Measurements from ENCODE around the gene DKK3. TPM values are rescaled to one million over a fixed set of nuclear protein-coding genes. Genes with fewer than 3 reads are reported as not detected.

DKK3 gene
- polyA plus RNA-seq, 1 of the 3 experiments (the other 2 are of a cell fraction): 1,174 TPM

DNA sequence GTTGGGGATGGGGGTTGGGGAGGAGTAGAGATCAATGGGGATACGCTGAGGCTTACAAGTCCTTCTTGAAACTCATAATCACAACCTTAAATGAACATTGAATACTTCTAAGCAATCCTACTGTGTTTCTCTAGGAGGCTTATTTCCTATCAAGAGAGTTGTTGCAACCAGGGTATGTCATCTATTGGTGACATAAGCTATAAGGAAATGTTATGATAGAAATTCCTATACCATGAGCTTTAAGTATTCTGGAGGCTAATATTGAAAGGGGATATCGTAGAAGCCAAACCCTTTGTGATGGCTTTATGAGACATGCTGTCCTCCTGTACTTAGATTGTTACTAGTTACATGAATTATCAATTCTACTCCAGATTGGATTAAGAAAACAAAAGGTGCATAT, 72.9 kb downstream of the DKK3 start (continued):
- no peak for TF ChIP-seq NRF1 (IDR thresholded peaks at IDR 0.05; ENCODE audit: low read depth, low read length)

GRCh38 chr11:11931461-11932055, 76.9 kb downstream of the DKK3 start:
- ChIA-PET CTCF (interaction anchor here (0.6 to 2.6 kb wide), 45 partner anchors 10 to 357 kb away, joined by 3 to 93 read pairs (median 5); partner anchors contain the start of genes DKK3 and USP47), POLR2A (no interaction called here)
- 54% methylated on average over 5 of the region's 5 CpGs for WGBS (ENCODE audit: low lambda C conversion rate)
- no peak overlapping the region for H3K4me3 ChIP-seq (ENCODE audit: low read depth in 2 of 2, low read length in 1 of 2)
- TF ChIP-seq FOXJ3 (CRISPR knock-in tag; IDR thresholded peaks at IDR 0.05): no peak
- no peak for TF ChIP-seq GATA2 (CRISPR knock-in tag; IDR thresholded peaks at IDR 0.05)
- no peak for TF ChIP-seq MAX (IDR thresholded peaks at IDR 0.05; ENCODE audit: low read depth)
- no peak for TF ChIP-seq YY1 (IDR thresholded peaks at IDR 0.05; ENCODE audit: low read depth)
- no peak for TF ChIP-seq CHD2 (IDR thresholded peaks at IDR 0.05; ENCODE audit: low read length, partially characterized antibody)
- peak; percentile 73 for TF ChIP-seq SMC3 (IDR thresholded peaks at IDR 0.05; ENCODE audit: low read depth, low read length)
- TF ChIP-seq JUND (IDR thresholded peaks at IDR 0.05): no peak
- TF ChIP-seq RAD21 (IDR thresholded peaks at IDR 0.05; ENCODE audit: low read length): peak; percentile 89
- TF ChIP-seq, protein P1, sequence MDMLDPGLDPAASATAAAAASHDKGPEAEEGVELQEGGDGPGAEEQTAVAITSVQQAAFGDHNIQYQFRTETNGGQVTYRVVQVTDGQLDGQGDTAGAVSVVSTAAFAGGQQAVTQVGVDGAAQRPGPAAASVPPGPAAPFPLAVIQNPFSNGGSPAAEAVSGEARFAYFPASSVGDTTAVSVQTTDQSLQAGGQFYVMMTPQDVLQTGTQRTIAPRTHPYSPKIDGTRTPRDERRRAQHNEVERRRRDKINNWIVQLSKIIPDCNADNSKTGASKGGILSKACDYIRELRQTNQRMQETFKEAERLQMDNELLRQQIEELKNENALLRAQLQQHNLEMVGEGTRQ (IDR thresholded peaks at IDR 0.05; ENCODE audit: borderline replicate concordance, low read depth, low read length): no peak
- no peak for TF ChIP-seq MXI1 (IDR thresholded peaks at IDR 0.05; ENCODE audit: low read depth, low read length)
- TF ChIP-seq FOXM1 (IDR thresholded peaks at IDR 0.05; ENCODE audit: low read depth): no peak
- peak; percentile 82 for TF ChIP-seq CTCF (IDR thresholded peaks at IDR 0.05)
- TF ChIP-seq SIN3A (IDR thresholded peaks at IDR 0.05; ENCODE audit: borderline replicate concordance, low read depth, low read length): no peak
- no peak for TF ChIP-seq NRF1 (IDR thresholded peaks at IDR 0.05; ENCODE audit: low read depth, low read length)
- TF ChIP-seq IRF3 (IDR thresholded peaks at IDR 0.05; ENCODE audit: low read depth, low read length): no peak
- TF ChIP-seq USF1 (IDR thresholded peaks at IDR 0.05; ENCODE audit: borderline replicate concordance, low read depth): peak; percentile 66
- no peak for TF ChIP-seq PBX3 (IDR thresholded peaks at IDR 0.05)
- TF ChIP-seq ELF1 (IDR thresholded peaks at IDR 0.05): no peak
- H3K27me3 ChIP-seq (ENCODE audit: insufficient read depth): no peaks in the 10 kb centered on the region
- no peak overlapping the region for H2AFZ ChIP-seq (ENCODE audit: low read depth)
- H3K36me3 ChIP-seq (replicated peaks in 1 of 2; ENCODE audit: control insufficient read depth in 1 of 2, insufficient read depth in 2 of 2, low read length in 1 of 2): peaks cover 62 to 76% of the 10 kb centered on the region in 2 experiments
- peaks cover 32% of the 10 kb centered on the region for H3F3A ChIP-seq (replicated peaks; ENCODE audit: insufficient read depth)
- H3K4me1 ChIP-seq (ENCODE audit: control insufficient read depth in 1 of 2, insufficient read depth in 2 of 2, low read depth in 1 of 2, low read length in 1 of 2): no peaks in the 10 kb centered on the region; a peak in 1 of 4 replicates
- H4K20me1 ChIP-seq (ENCODE audit: insufficient read depth): no peaks in the 10 kb centered on the region
- no peaks in the 10 kb centered on the region for H3K9me2 ChIP-seq
- H3K27ac ChIP-seq (ENCODE audit: low read depth in 2 of 2, low read length in 1 of 2): 0 out of 4 replicates have a peak overlapping the region, but pooled peaks of 1 of the 2 experiments have one; percentile 16
- no peak overlapping the region for H3K9ac ChIP-seq
- no peak overlapping the region for H3K4me2 ChIP-seq
- no peaks in the 10 kb centered on the region for H3K9me3 ChIP-seq
- peaks cover 17% of the 10 kb centered on the region; the same call in 1 of the 2 replicates for H3K79me2 ChIP-seq (ENCODE audit: insufficient read depth)
- peak; percentile 47 for DNase-seq
